Activated CD8-positive, alpha-beta T cell treated with anti-CD3 and anti-CD28 coated beads for 36 hours (primary cell): ENCODE results near the gene HEPACAM. TPM values are rescaled to one million over a fixed set of nuclear protein-coding genes. Genes with fewer than 3 reads are reported as not detected.

ENCODE experiments used
- ATAC-seq: fragments of 200-7000 bp; cut with Tn5 transposase; one replicate; pipeline ENCODE4 v1.10.0; 2021; ENCODE audit warnings: mild to moderate bottlenecking, moderate library complexity
- CTCF ChIA-PET: fragments of 350-600 bp; sonication (Branson Sonifier 250); formaldehyde crosslinking; loops from one replicate; lab custom pipeline; 2021; ENCODE audit warnings: antibody characterized with exemption; lab: Charles Lee
- POLR2A ChIA-PET: fragments of 350-600 bp; sonication (Branson Sonifier 250); formaldehyde crosslinking; loops from one replicate; lab custom pipeline; 2021; ENCODE audit warnings: antibody characterized with exemption; lab: Charles Lee
- DNase-seq: peaks from one replicate; pipeline ENCODE4 v3.0.0-alpha.2; 2020
- H3K27ac Mint-ChIP-seq: one replicate; pipeline ENCODE4 v1.8.0; 2021; ENCODE audit warnings: mild to moderate bottlenecking, mixed read lengths
- H3K27me3 Mint-ChIP-seq: one replicate; pipeline ENCODE4 v1.8.0; 2021; ENCODE audit warnings: mixed read lengths
- H3K36me3 Mint-ChIP-seq: one replicate; pipeline ENCODE4 v1.8.0; 2021; ENCODE audit warnings: low read depth, mixed read lengths
- H3K4me1 Mint-ChIP-seq: one replicate; pipeline ENCODE4 v1.8.0; 2021; ENCODE audit warnings: low read depth, mixed read lengths
- H3K4me3 Mint-ChIP-seq: one replicate; pipeline ENCODE4 v1.8.0; 2021; ENCODE audit warnings: mild to moderate bottlenecking, moderate library complexity, mixed read lengths
- H3K9me3 Mint-ChIP-seq: one replicate; pipeline ENCODE4 v1.8.0; 2021; ENCODE audit warnings: mixed read lengths
- intact Hi-C: fragments of 100-400 bp; cut with micrococcal nuclease; formaldehyde crosslinking; loops from one replicate; pipeline ENCODE4 v1.10.0; 2022
- total RNA-seq, 2 experiments: library from RNA; stranded (reverse); gene quantifications; one replicate each; pipeline ENCODE4 v1.2.3, GENCODE V29; 2021
- TF ChIP-seq, protein P1 (sequence below): fragments of 200-600 bp; IDR thresholded peaks from one replicate; pipeline ENCODE4 v1.8.0; 2022; ENCODE audit warnings: antibody characterized with exemption, mild to moderate bottlenecking

The HEPACAM gene
- total RNA-seq, 2 experiments from 2014 or later, result 0.11 TPM; not detected in 1

DNA sequence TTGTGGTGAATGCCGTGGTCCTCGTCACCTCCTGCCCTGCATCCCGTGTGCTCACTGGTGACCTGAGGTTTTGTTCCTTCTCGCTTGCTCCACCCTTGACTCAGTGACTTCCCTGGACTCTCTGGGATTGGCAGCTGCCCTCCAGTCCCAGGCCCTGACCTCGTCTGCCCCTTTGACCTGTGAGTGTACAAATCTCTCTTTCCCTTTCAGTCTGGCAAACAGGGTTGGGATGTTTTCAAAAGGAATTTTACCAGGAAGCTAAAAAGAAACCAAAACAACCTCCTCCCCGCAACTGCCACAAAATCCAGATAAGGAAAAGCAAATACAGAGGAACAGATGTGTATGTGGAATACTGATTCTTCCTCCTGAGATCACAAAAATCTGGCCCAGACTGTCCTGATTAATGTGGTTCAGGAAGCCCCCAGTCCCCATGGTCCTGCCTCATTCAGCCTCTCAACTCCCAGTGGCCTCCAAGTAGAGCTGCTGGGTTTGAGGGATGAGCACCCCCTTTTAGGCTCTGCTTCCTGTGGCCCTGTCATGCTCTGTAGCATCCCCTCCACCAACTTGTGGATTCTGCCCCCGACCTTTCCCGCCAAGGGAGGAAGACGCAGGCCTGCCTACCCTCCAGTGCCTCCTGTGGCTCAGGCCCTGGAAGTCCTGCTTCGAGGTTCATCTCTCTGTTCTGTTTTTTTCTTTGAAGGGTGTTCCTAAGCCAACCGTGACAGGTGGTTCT is 53.3 kb downstream of the HEPACAM start:
- Mint-ChIP-seq H3K27ac (no peak overlapping the region), H3K36me3 (no peaks in the 10 kb centered on the region), H3K4me1 (peaks cover 7% of the 10 kb centered on the region), H3K9me3 (no peaks in the 10 kb centered on the region), H3K4me3 (no peak overlapping the region), H3K27me3 (no peaks in the 10 kb centered on the region)
- ChIA-PET POLR2A (interaction anchor here (0.7 to 1.1 kb wide), 2 partner anchors 17 to 189 kb away, joined by 3 read pairs; partner anchors contain the start of gene ROBO3), CTCF (interaction anchor here (1.0 to 1.8 kb wide), 4 partner anchors 46 to 259 kb away, joined by 3 to 5 read pairs (median 4); no protein-coding TSS in a partner anchor)
- intact Hi-C loops, result no loop called here
- TF ChIP-seq, protein P1, sequence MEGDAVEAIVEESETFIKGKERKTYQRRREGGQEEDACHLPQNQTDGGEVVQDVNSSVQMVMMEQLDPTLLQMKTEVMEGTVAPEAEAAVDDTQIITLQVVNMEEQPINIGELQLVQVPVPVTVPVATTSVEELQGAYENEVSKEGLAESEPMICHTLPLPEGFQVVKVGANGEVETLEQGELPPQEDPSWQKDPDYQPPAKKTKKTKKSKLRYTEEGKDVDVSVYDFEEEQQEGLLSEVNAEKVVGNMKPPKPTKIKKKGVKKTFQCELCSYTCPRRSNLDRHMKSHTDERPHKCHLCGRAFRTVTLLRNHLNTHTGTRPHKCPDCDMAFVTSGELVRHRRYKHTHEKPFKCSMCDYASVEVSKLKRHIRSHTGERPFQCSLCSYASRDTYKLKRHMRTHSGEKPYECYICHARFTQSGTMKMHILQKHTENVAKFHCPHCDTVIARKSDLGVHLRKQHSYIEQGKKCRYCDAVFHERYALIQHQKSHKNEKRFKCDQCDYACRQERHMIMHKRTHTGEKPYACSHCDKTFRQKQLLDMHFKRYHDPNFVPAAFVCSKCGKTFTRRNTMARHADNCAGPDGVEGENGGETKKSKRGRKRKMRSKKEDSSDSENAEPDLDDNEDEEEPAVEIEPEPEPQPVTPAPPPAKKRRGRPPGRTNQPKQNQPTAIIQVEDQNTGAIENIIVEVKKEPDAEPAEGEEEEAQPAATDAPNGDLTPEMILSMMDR, result no peak
- no peak for ATAC-seq
- DNase-seq, result no peak

- Mint-ChIP-seq H3K27ac (no peak overlapping the region), H3K27me3 (no peaks in the 10 kb centered on the region), H3K4me1 (peaks cover 16% of the 10 kb centered on the region), H3K36me3 (no peaks in the 10 kb centered on the region), H3K9me3 (no peaks in the 10 kb centered on the region), H3K4me3 (no peak overlapping the region)
- POLR2A ChIA-PET, result no interaction called here
- CTCF ChIA-PET, result interaction anchor here (1.5 to 1.8 kb wide), 2 partner anchors 87 to 261 kb away, joined by 4 to 5 read pairs; no protein-coding TSS in a partner anchor
- DNase-seq, result no peak
- intact Hi-C loops, result no loop called here
- no peak for ATAC-seq
- TF ChIP-seq, protein P1, result no peak
These were observed 54.9 kb downstream of the HEPACAM start for GRCh38 chr11:124880958-124881357.

DNA sequence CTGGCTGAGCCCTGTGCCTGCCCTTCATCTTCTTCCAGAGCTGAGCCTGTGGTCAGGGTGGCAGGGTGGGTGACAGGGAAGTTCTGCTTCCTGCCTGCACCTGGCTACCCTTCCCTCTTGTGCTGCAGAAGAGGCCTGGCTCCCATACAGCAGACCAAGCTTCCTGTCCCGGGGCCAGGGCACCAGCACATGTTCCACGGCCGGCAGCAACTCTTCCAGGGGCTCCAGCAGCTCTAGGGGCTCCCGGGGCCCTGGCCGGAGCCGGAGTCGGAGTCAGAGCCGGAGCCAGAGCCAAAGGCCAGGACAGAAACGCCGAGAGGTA is 55.6 kb downstream of the HEPACAM start:
- ChIA-PET CTCF (no interaction called here), POLR2A (interaction anchor here (0.7 kb wide), 1 partner anchor 40 kb away, joined by 4 read pairs; no protein-coding TSS in a partner anchor)

DNA sequence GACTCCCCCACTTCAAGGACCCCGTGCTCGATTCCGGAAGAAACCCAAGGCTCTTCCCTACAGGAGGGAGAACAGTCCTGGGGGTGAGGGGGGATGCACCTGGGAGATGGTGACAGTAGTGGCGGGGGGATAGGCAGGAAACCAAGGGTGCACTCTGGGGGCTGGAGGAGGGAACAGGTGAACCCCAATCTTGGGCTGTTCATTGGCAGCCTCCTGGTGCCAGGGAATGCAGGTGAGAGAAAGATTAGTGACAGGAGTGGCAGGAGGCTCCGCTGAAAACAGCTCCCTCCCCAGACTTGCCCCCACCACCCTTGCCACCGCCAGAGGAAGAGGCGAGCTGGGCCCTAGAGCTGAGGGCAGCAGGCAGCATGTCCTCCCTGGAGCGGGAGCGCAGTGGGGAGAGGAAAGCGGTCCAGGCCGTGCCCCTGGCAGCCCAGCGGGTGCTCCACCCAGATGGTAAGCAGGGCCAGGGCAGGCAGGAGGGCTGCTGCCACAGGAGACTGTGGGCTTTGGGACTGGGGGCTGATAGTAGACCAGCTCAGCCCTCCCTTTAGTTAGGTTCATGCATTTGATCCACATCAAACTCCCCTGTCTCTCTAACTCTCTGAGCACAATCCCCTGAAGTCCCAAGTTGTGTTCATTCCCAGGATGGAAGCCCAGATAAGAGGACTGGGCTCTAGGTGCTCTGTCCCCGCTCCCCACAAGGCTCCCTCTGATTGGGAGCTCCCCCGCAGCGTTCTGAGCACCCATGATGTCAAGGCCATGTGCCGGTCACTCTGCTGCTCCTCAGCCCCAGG is 56.2 kb downstream of the HEPACAM start:
- H3K36me3 Mint-ChIP-seq, result no peaks in the 10 kb centered on the region
- no peak overlapping the region for H3K4me3 Mint-ChIP-seq
- H3K9me3 Mint-ChIP-seq, result no peaks in the 10 kb centered on the region
- TF ChIP-seq, protein P1, result no peak
- intact Hi-C loops, result no loop called here
- CTCF ChIA-PET, result no interaction called here
- H3K27ac Mint-ChIP-seq, result no peak overlapping the region
- peaks cover 16% of the 10 kb centered on the region for H3K4me1 Mint-ChIP-seq
- H3K27me3 Mint-ChIP-seq, result peaks cover 5% of the 10 kb centered on the region
- DNase-seq, result no peak
- POLR2A ChIA-PET, result interaction anchor here (0.7 kb wide), 1 partner anchor 40 kb away, joined by 4 read pairs; no protein-coding TSS in a partner anchor
- no peak for ATAC-seq

More for the DNA sequence above, 55.6 kb downstream of the HEPACAM start:
- peaks cover 3% of the 10 kb centered on the region for H3K27me3 Mint-ChIP-seq
- TF ChIP-seq, protein P1, result no peak
- no peak for ATAC-seq
- no peaks in the 10 kb centered on the region for H3K36me3 Mint-ChIP-seq
- intact Hi-C loops, result no loop called here
- no peak overlapping the region for H3K4me3 Mint-ChIP-seq
- peaks cover 16% of the 10 kb centered on the region for H3K4me1 Mint-ChIP-seq
- DNase-seq, result no peak
- no peaks in the 10 kb centered on the region for H3K9me3 Mint-ChIP-seq
- H3K27ac Mint-ChIP-seq, result no peak overlapping the region
